HepG2 (cell line): Measurements from ENCODE around the gene SECISBP2L. TPM values are rescaled to one million over a fixed set of nuclear protein-coding genes. Genes with fewer than 3 reads are reported as not detected.

Experiments
- GPN1 ChIP-seq: sonication (generic); formaldehyde crosslinking; IDR thresholded peaks from 2 replicates; pipeline ENCODE4 v1.5.1; 2020; ENCODE audit warnings: missing genetic modification reagents, borderline replicate concordance
- KDM5B ChIP-seq: sonication (generic); formaldehyde crosslinking; IDR thresholded peaks from 2 replicates; pipeline ENCODE4 v1.4.0; 2020; ENCODE audit warnings: missing genetic modification reagents, mild to moderate bottlenecking, borderline replicate concordance
- MIXL1 ChIP-seq: IDR thresholded peaks from 2 replicates; pipeline ENCODE4 v1.6.1; 2016
- PHF20 ChIP-seq: sonication (generic); formaldehyde crosslinking; IDR thresholded peaks from 2 replicates; pipeline ENCODE4 v1.5.0; 2020; ENCODE audit warnings: mild to moderate bottlenecking, missing genetic modification reagents
- RBFOX2 ChIP-seq: fragments of 200-400 bp; formaldehyde crosslinking; IDR thresholded peaks from 2 replicates; pipeline ENCODE4 v1.6.1; 2017; ENCODE audit warnings: low read depth, mild to moderate bottlenecking, low read length
- SMAD3 ChIP-seq: sonication (generic); formaldehyde crosslinking; IDR thresholded peaks from 2 replicates; pipeline ENCODE4 v1.4.0; 2020; ENCODE audit warnings: missing genetic modification reagents
- YY1 ChIP-seq: IDR thresholded peaks from 2 replicates; pipeline ENCODE4 v1.6.1; 2011; ENCODE audit warnings: low read length, low read depth, moderate library complexity, mild to moderate bottlenecking; ENCODE audit not compliant: insufficient read depth, insufficient replicate concordance
- ZNF678 ChIP-seq: sonication (generic); formaldehyde crosslinking; IDR thresholded peaks from 2 replicates; pipeline ENCODE4 v1.4.0; 2020; ENCODE audit warnings: mild to moderate bottlenecking, missing genetic modification reagents
- ZNF891 ChIP-seq: sonication (generic); formaldehyde crosslinking; IDR thresholded peaks from 2 replicates; pipeline ENCODE4 v1.5.0; 2020; ENCODE audit warnings: mild to moderate bottlenecking, missing genetic modification reagents
- polyA plus RNA-seq, 8 experiments: library from polyadenylated mRNA; depleted of rRNA in 3 of 8; stranded (reverse) in 7 of 8; unstranded in 1 of 8; fragments of >200 nt; fragmentation: Illumina TruSeq in 4 of 8; extraction: Trizol in 4 of 8; gene quantifications; 2 replicates each; pipeline versions ENCODE4 v1.2.1 to v1.2.3, GENCODE V29; 2011 to 2016; ENCODE audit warnings: low read depth in 4 of 8, missing spikeins in 1 of 8, mixed read lengths in 1 of 8; ENCODE audit not compliant: insufficient read depth in 1 of 8
- total RNA-seq, 5 experiments: library from RNA; depleted of rRNA; stranded (reverse); fragments of >200 nt; fragmentation: Illumina TruSeq; extraction: Trizol; gene quantifications; 2 replicates each; pipeline ENCODE4 v1.2.3, GENCODE V29; 2016; ENCODE audit warnings: low read depth in 1 of 5
- TF ChIP-seq, protein P1 (sequence below): sonication (generic); formaldehyde crosslinking; IDR thresholded peaks from 2 replicates; pipeline ENCODE4 v1.5.0; 2020; ENCODE audit warnings: mild to moderate bottlenecking, missing genetic modification reagents, borderline replicate concordance
- TF ChIP-seq, protein P2 (sequence below): fragments of 450-650 bp; IDR thresholded peaks from 2 replicates; pipeline ENCODE4 v1.6.1; 2016
- TF ChIP-seq, protein P3 (sequence below): sonication (generic); formaldehyde crosslinking; IDR thresholded peaks from 2 replicates; pipeline ENCODE4 v1.4.0; 2020; ENCODE audit warnings: mild to moderate bottlenecking, missing genetic modification reagents
- TF ChIP-seq, protein P4 (sequence below): sonication (generic); formaldehyde crosslinking; IDR thresholded peaks from 2 replicates; pipeline ENCODE4 v1.5.0; 2020; ENCODE audit warnings: missing genetic modification reagents, mild to moderate bottlenecking, borderline replicate concordance
- TF ChIP-seq, protein P5 (sequence below): sonication (generic); formaldehyde crosslinking; conservative IDR thresholded peaks from 2 replicates; pipeline ENCODE4 v1.8.0; 2022; ENCODE audit warnings: mild to moderate bottlenecking, moderate library complexity, missing genetic modification reagents

The SECISBP2L gene
- total and polyA plus RNA-seq, 2 of the 13 experiments (the other 11 are each of a cell fraction or from before 2014, with no cell fraction given) = 13.9 to 15.6 TPM

DNA sequence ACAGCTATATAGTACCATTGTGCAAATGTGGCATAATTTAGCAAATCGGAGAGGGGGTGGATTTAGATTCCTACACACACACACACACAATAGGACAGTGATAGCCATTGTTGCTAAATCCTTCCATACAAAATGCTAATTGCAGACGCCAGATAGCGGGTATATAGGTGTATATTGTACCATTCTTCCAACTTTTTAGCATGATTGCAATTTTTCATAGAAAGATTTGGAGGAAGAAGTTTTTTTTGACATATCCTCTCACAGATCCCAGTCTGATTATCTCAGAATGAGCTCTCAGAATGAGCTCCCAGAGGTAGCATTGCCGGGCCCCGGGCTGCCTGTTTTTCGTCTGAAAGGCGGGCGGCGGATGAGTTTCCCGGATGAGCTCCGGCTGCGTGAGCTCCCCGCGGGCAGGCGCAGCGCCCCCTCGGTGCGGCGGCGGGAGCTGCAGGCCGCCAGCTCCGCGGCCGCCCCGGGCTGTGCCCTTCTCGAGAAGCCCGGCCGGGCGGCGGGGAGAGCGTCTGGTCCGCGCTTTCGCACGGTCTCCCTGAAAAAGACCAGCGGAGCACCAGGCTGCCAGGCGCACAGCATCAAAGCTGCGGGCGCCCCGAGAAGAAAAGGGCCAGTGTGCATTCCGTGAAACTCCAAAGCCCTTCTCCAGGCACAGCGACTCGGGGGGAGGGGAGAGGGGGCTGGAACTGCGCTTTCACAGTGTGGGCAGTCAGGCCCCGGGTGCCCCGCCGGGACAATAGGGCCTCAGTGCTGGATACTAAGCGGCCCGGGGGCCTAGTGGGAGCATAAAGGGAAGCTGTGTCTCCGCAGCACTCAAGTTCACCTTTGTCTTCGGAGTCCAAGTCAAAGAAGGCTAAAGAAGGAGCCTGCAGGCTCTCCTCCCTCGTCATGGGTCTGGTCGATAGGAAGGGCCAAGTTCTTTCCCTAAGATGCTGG lies 70.5 kb downstream of the SECISBP2L start (continued):
- TF ChIP-seq, protein P1, sequence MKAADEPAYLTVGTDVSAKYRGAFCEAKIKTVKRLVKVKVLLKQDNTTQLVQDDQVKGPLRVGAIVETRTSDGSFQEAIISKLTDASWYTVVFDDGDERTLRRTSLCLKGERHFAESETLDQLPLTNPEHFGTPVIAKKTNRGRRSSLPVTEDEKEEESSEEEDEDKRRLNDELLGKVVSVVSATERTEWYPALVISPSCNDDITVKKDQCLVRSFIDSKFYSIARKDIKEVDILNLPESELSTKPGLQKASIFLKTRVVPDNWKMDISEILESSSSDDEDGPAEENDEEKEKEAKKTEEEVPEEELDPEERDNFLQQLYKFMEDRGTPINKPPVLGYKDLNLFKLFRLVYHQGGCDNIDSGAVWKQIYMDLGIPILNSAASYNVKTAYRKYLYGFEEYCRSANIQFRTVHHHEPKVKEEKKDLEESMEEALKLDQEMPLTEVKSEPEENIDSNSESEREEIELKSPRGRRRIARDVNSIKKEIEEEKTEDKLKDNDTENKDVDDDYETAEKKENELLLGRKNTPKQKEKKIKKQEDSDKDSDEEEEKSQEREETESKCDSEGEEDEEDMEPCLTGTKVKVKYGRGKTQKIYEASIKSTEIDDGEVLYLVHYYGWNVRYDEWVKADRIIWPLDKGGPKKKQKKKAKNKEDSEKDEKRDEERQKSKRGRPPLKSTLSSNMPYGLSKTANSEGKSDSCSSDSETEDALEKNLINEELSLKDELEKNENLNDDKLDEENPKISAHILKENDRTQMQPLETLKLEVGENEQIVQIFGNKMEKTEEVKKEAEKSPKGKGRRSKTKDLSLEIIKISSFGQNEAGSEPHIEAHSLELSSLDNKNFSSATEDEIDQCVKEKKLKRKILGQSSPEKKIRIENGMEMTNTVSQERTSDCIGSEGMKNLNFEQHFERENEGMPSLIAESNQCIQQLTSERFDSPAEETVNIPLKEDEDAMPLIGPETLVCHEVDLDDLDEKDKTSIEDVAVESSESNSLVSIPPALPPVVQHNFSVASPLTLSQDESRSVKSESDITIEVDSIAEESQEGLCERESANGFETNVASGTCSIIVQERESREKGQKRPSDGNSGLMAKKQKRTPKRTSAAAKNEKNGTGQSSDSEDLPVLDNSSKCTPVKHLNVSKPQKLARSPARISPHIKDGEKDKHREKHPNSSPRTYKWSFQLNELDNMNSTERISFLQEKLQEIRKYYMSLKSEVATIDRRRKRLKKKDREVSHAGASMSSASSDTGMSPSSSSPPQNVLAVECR (CRISPR knock-in tag) = peak; percentile 64; the same call in 1 of the 2 replicates
- TF ChIP-seq ZNF678 (CRISPR knock-in tag) (0 out of 2 replicates have a peak, but pooled peaks have one; percentile 60), MIXL1 (CRISPR knock-in tag) (no peak), PHF20 (CRISPR knock-in tag) (0 out of 2 replicates have a peak, but pooled peaks have one; percentile 25), SMAD3 (CRISPR knock-in tag) (0 out of 2 replicates have a peak, but pooled peaks have one; percentile 8), GPN1 (CRISPR knock-in tag) (no peak), ZNF891 (peak; percentile 91), RBFOX2 (peak; percentile 80), KDM5B (CRISPR knock-in tag) (peak; percentile 47; the same call in 1 of the 2 replicates), YY1 (peak; percentile 50)
- TF ChIP-seq, protein P2, sequence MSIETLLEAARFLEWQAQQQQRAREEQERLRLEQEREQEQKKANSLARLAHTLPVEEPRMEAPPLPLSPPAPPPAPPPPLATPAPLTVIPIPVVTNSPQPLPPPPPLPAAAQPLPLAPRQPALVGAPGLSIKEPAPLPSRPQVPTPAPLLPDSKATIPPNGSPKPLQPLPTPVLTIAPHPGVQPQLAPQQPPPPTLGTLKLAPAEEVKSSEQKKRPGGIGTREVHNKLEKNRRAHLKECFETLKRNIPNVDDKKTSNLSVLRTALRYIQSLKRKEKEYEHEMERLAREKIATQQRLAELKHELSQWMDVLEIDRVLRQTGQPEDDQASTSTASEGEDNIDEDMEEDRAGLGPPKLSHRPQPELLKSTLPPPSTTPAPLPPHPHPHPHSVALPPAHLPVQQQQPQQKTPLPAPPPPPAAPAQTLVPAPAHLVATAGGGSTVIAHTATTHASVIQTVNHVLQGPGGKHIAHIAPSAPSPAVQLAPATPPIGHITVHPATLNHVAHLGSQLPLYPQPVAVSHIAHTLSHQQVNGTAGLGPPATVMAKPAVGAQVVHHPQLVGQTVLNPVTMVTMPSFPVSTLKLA = no peak
- TF ChIP-seq, protein P3, sequence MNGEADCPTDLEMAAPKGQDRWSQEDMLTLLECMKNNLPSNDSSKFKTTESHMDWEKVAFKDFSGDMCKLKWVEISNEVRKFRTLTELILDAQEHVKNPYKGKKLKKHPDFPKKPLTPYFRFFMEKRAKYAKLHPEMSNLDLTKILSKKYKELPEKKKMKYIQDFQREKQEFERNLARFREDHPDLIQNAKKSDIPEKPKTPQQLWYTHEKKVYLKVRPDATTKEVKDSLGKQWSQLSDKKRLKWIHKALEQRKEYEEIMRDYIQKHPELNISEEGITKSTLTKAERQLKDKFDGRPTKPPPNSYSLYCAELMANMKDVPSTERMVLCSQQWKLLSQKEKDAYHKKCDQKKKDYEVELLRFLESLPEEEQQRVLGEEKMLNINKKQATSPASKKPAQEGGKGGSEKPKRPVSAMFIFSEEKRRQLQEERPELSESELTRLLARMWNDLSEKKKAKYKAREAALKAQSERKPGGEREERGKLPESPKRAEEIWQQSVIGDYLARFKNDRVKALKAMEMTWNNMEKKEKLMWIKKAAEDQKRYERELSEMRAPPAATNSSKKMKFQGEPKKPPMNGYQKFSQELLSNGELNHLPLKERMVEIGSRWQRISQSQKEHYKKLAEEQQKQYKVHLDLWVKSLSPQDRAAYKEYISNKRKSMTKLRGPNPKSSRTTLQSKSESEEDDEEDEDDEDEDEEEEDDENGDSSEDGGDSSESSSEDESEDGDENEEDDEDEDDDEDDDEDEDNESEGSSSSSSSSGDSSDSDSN (CRISPR knock-in tag) = peak; percentile 78; the same call in 1 of the 2 replicates
- TF ChIP-seq, protein P4, sequence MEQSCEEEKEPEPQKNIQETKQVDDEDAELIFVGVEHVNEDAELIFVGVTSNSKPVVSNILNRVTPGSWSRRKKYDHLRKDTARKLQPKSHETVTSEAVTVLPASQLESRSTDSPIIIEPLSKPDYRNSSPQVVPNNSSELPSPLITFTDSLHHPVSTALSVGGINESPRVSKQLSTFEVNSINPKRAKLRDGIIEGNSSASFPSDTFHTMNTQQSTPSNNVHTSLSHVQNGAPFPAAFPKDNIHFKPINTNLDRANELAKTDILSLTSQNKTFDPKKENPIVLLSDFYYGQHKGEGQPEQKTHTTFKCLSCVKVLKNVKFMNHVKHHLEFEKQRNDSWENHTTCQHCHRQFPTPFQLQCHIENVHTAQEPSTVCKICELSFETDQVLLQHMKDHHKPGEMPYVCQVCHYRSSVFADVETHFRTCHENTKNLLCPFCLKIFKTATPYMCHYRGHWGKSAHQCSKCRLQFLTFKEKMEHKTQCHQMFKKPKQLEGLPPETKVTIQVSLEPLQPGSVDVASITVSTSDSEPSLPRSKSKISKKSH (CRISPR knock-in tag) = 0 out of 2 replicates have a peak, but pooled peaks have one; percentile 33
- TF ChIP-seq, protein P5, sequence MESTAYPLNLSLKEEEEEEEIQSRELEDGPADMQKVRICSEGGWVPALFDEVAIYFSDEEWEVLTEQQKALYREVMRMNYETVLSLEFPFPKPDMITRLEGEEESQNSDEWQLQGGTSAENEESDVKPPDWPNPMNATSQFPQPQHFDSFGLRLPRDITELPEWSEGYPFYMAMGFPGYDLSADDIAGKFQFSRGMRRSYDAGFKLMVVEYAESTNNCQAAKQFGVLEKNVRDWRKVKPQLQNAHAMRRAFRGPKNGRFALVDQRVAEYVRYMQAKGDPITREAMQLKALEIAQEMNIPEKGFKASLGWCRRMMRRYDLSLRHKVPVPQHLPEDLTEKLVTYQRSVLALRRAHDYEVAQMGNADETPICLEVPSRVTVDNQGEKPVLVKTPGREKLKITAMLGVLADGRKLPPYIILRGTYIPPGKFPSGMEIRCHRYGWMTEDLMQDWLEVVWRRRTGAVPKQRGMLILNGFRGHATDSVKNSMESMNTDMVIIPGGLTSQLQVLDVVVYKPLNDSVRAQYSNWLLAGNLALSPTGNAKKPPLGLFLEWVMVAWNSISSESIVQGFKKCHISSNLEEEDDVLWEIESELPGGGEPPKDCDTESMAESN = peak; percentile 72; the same call in 1 of the 2 replicates
